A673 (cell line): ENCODE data around the gene ITPKB. TPM values are rescaled to one million over a fixed set of nuclear protein-coding genes. Genes with fewer than 3 reads are reported as not detected.
A peak's percentile ranks its signal among the peaks of the same experiment; 100 is the strongest.

Source experiments
- BruUV-seq: library from RNA; stranded (reverse); fragments of 400-500 nt; replicated peaks from 2 replicates; lab custom pipeline; 2021; lab: Mats Ljungman, UMichigan
- CTCF ChIA-PET: fragments of 300-600 bp; sonication (Branson Sonifier 250); formaldehyde crosslinking; loops from one replicate; lab custom pipeline; 2022; ENCODE audit warnings: antibody characterized with exemption; lab: Charles Lee
- POLR2A ChIA-PET: fragments of 300-600 bp; sonication (Branson Sonifier 250); formaldehyde crosslinking; loops from one replicate; lab custom pipeline; 2022; ENCODE audit warnings: antibody characterized with exemption; ENCODE audit not compliant: low non-redundant PET; lab: Charles Lee
- DNase-seq: peaks from one replicate; pipeline ENCODE4 v3.0.0-alpha.2; 2015; ENCODE audit warnings: low spot score
- H3K27ac ChIP-seq: fragments of 200-600 bp; sonication (generic); 2 replicates; pipeline ENCODE4 v1.5.1; 2016; ENCODE audit warnings: mixed run types, low read depth, mild to moderate bottlenecking, mixed read lengths, antibody characterized with exemption, low read length; ENCODE audit not compliant: poor library complexity, severe bottlenecking
- H3K27me3 ChIP-seq: fragments of 200-600 bp; sonication (generic); replicated peaks from 2 replicates; pipeline ENCODE4 v1.6.1; 2017; ENCODE audit warnings: mixed run types, low read depth, mild to moderate bottlenecking, mixed read lengths, antibody characterized with exemption, low read length; ENCODE audit not compliant: insufficient read depth, poor library complexity
- H3K36me3 ChIP-seq: fragments of 200-600 bp; sonication (generic); 2 replicates; pipeline ENCODE4 v1.6.1; 2016; ENCODE audit warnings: mixed run types, mild to moderate bottlenecking, mixed read lengths, antibody characterized with exemption, low read length; ENCODE audit not compliant: insufficient read depth, poor library complexity, severe bottlenecking
- H3K4me1 ChIP-seq: fragments of 200-600 bp; sonication (generic); 2 replicates; pipeline ENCODE4 v1.6.1; 2017; ENCODE audit warnings: mixed run types, mild to moderate bottlenecking, mixed read lengths, antibody characterized with exemption, low read length; ENCODE audit not compliant: insufficient read depth, poor library complexity, severe bottlenecking
- H3K4me3 ChIP-seq: fragments of 200-600 bp; sonication (generic); 2 replicates; pipeline ENCODE4 v1.5.1; 2016; ENCODE audit warnings: low read depth, mixed run types, mild to moderate bottlenecking, mixed read lengths, low read length; ENCODE audit not compliant: poor library complexity, severe bottlenecking
- H3K9me3 ChIP-seq: fragments of 200-600 bp; sonication (generic); 2 replicates; pipeline ENCODE4 v1.6.1; 2016; ENCODE audit warnings: mixed run types, low read depth, mild to moderate bottlenecking, mixed read lengths, antibody characterized with exemption, low read length; ENCODE audit not compliant: poor library complexity, severe bottlenecking
- EZH2 ChIP-seq: fragments of 200-600 bp; sonication (generic); IDR thresholded peaks from 2 replicates; pipeline ENCODE4 v1.6.1; 2017; ENCODE audit warnings: borderline replicate concordance, low read depth, mild to moderate bottlenecking, mixed read lengths, antibody characterized with exemption, low read length; ENCODE audit not compliant: poor library complexity, severe bottlenecking
- intact Hi-C: fragments of 100-400 bp; cut with micrococcal nuclease; formaldehyde crosslinking; loops from one replicate; pipeline ENCODE4 v1.10.0; 2022; ENCODE audit not compliant: unreplicated experiment
- total RNA-seq: library from RNA; stranded (reverse); gene quantifications from 2 replicates; pipeline ENCODE4 v1.2.3, GENCODE V29; 2021
- TF ChIP-seq, protein P1 (sequence below): fragments of 300-800, 200-600 bp; sonication (generic); conservative IDR thresholded peaks from 2 replicates; pipeline ENCODE4 v1.5.1; 2017; ENCODE audit warnings: low read depth, mild to moderate bottlenecking, antibody characterized with exemption, low read length, moderate library complexity, mixed read lengths

ITPKB gene
- total RNA-seq, 1 experiment from 2014 or later = 14.1 TPM

DNA sequence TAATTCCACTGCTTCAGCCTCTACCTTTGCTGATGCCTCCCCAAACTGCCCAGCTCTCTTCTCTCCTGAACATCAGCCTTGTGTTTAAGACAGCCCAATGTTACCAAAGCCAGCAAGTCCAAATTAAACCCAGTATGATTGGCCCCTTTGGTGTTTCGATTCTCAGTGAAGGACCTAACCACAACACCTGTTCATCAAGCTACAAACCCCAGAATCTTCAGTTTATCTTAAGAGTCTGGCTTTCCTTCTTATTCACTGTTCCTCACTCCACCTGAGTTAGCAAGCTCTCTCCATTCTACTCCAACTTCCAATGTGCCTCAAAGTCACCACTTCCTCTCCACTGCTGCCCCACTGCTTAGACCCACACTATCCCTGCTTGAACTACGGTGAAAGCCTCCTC lies 25.5 kb upstream of the ITPKB start:
- Histone ChIP-seq H3K27me3 (peaks cover 14% of the 10 kb centered on the region), H3K4me3 (no peak overlapping the region), H3K9me3 (no peaks in the 10 kb centered on the region), H3K36me3 (no peaks in the 10 kb centered on the region), H3K27ac (no peak overlapping the region), H3K4me1 (no peaks in the 10 kb centered on the region)
- TF ChIP-seq, protein P1, sequence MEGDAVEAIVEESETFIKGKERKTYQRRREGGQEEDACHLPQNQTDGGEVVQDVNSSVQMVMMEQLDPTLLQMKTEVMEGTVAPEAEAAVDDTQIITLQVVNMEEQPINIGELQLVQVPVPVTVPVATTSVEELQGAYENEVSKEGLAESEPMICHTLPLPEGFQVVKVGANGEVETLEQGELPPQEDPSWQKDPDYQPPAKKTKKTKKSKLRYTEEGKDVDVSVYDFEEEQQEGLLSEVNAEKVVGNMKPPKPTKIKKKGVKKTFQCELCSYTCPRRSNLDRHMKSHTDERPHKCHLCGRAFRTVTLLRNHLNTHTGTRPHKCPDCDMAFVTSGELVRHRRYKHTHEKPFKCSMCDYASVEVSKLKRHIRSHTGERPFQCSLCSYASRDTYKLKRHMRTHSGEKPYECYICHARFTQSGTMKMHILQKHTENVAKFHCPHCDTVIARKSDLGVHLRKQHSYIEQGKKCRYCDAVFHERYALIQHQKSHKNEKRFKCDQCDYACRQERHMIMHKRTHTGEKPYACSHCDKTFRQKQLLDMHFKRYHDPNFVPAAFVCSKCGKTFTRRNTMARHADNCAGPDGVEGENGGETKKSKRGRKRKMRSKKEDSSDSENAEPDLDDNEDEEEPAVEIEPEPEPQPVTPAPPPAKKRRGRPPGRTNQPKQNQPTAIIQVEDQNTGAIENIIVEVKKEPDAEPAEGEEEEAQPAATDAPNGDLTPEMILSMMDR = no peak
- TF ChIP-seq EZH2 = no peak
- ChIA-PET POLR2A (no interaction called here), CTCF (no interaction called here)
- DNase-seq = no peak
- BruUV-seq = no TSS peak
- intact Hi-C loops = no loop called here

DNA sequence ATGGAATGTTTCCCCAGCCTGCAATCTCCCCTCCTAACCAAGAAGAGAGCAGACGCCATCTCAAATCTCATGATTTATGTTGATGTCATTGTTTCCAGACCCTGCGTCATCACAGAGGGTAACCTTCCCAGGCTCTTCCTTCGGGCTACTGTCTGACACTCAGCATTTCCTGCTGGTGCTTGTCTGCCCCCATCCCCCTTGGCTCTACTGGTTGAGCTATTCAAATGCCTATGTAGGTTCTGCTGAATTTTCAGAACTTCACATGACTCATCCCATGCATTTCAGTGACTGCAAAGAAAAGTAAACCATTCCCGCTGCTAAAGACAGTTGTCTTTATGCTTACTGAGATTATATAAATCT lies 24.8 kb upstream of the ITPKB start:
- H3K36me3 ChIP-seq = no peaks in the 10 kb centered on the region
- ChIA-PET POLR2A (no interaction called here), CTCF (no interaction called here)
- no peak overlapping the region for H3K4me3 ChIP-seq
- BruUV-seq = no TSS peak
- H3K4me1 ChIP-seq = no peaks in the 10 kb centered on the region
- H3K27ac ChIP-seq = no peak overlapping the region
- peak; percentile 58 for DNase-seq
- TF ChIP-seq EZH2 = no peak
- TF ChIP-seq, protein P1 = no peak
- H3K27me3 ChIP-seq = peaks cover 14% of the 10 kb centered on the region
- no peaks in the 10 kb centered on the region for H3K9me3 ChIP-seq
- intact Hi-C loops = no loop called here

DNA sequence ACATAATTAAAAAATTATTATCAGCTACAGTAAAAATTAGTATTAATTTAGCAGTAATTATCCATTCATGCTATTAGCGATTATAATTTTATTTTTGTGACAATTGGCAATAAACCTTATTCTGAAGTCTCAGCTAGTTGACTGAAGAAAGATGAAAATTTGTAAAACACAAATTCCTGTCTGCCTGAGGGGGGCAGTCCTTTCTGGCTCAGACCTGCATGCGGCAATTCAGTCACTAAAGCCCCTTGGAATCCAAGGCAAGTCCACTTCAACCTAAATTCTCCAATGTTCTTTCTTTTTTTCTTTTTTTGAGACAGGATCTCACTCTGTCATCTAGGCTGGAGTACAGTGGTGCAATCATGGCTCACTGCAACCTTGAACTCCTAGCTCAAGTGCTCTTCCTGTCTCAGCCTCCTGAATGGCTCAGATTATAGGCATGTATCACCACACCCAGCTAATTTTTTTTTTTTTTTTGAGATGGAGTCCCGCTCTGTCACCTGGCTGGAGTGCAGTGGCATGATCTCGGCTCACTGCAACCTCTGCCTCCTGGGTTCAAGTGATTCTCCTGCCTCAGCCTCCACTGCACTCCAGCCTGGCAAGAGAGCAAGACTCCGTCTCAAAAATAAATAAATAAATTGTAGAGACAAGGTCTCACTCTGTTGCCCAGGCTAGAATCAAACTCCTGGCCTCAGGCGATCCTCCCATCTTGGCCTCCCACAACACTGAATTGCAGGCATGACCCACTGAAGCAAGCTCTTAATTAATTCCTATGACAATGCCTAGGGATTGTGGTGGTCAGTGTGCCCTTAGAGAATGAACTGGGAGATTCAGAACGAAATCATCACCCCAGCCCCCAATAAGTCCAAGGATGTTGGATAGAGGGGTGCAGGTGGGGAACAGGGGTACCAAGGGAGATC lies 24.2 kb upstream of the ITPKB start:
- Histone ChIP-seq H3K9me3 (no peaks in the 10 kb centered on the region), H3K36me3 (no peaks in the 10 kb centered on the region), H3K27me3 (peaks cover 14% of the 10 kb centered on the region), H3K4me3 (no peak overlapping the region), H3K4me1 (no peaks in the 10 kb centered on the region), H3K27ac (no peak overlapping the region)
- CTCF ChIA-PET = no interaction called here
- no peak for DNase-seq
- intact Hi-C loops = no loop called here
- POLR2A ChIA-PET = no interaction called here
- no TSS peak for BruUV-seq
- TF ChIP-seq, protein P1 = no peak; the same call in 1 of the 2 replicates
- TF ChIP-seq EZH2 = no peak
